ENCODE measurements around the gene PLEKHA5.
"Not testable (repeated sequence)": the region's sequence is repeated elsewhere in the genome, so short reads cannot be mapped to it uniquely, and the experiment has no call there.

PLEKHA5 gene

GRCh38 chr12:19167708-19168107 lies 38.2 kb downstream of the PLEKHA5 start:
- DNase-seq (ENCODE audit: low spot score) = no peak

DNA sequence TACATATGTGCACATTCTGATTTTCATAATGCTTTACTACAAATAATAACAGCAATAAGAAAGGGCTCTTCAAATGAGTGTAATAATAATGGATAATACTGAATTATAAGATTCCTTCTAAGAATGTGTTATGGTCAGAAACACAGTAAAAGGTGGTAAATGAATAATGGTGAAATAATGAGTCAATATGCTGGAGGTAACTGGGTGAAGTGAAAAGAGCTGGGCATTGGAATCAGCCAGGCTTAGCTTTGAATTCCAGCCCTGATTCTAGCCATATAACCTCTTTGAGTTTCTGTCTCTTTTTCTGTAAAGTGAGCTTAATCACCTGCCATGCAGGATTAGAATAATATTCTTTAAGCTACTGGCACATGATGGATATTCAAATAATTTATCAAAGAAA lies 39.1 kb downstream of the PLEKHA5 start:
- no peak for DNase-seq (ENCODE audit: low spot score)

DNA sequence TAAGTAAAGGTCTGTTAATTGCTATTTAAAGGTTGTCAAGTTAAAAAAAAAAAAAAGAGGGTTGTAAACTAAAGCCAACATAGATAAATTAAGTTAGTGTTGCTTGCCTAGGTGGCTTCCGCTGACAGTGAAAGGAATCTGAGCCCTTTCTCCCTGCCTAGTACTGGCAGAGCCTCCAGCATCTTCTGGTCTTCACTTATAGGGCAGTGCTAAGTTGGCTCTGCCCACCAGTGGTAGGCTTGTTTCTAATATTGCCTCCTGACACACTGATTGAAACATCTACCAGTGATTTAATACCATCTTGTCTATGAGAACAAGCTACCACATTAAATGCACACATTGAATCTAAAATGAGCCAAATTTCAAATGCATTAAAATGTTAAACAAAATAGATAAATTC lies 39.7 kb downstream of the PLEKHA5 start:
- no peak for DNase-seq (ENCODE audit: low spot score)

GRCh38 chr12:19170286-19170685 lies 40.8 kb downstream of the PLEKHA5 start:
- DNase-seq (ENCODE audit: low spot score) = not testable (repeated sequence)

DNA sequence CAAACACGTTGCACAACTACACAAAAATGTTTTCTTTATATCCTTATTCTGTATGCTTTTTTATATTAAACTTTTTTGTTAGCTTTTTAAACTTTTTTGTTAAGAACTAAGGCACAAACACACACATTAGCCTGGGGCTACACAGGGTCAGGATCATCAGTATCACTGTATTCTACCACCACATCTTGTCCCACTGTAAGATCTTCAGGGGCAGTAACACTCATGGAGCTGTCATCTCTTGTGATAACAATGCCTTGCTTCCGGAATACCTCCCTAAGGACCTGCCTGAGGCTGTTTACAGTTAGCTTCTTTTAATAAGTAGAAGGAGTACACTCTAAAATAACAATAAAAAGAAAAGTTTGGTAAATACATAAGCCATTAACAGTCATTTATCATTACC lies 42.2 kb downstream of the PLEKHA5 start:
- no peak for DNase-seq (ENCODE audit: low spot score)

GRCh38 chr12:19177754-19178153 lies 48.2 kb downstream of the PLEKHA5 start:
- no peak for DNase-seq (ENCODE audit: low spot score)

- no peak for DNase-seq (ENCODE audit: low spot score)
These were observed 50.5 kb downstream of the PLEKHA5 start for GRCh38 chr12:19179986-19180385.

DNA sequence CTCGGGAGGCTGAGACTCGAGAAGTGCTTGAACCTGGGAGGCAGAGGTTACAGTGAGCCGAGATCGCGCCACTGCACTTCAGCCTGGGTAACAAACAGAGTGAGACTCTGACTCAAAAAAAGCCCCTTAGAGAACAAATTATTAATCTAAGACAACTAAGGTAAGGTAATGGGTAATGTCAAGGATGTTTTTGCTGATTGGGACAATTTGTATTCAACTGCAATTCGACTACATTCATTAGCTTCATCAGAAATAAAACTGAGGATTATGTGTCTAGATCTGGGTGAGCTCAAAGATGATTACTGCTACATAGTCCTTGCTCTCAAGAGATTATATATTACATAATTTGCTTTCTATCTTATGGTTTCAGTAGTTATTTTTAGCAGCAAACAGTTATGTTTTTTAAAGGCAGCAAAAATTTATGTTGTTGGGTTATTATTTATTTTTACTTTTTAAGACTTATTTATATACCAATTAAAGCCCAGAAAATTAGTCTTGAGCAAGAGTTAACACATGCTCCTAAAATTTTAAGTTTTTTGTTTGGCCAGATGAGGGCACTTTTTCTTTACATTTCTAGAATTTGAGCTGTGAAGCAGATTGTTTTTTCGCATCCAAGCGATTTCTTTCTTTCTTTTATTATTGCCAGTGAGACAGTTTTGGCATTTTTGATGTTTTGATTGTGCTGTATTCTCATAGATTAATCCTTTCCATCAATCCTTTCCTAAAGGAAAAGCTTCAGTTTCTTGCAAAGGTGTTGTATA lies 52.3 kb downstream of the PLEKHA5 start:
- DNase-seq (ENCODE audit: low spot score) = peak; percentile 9

DNA sequence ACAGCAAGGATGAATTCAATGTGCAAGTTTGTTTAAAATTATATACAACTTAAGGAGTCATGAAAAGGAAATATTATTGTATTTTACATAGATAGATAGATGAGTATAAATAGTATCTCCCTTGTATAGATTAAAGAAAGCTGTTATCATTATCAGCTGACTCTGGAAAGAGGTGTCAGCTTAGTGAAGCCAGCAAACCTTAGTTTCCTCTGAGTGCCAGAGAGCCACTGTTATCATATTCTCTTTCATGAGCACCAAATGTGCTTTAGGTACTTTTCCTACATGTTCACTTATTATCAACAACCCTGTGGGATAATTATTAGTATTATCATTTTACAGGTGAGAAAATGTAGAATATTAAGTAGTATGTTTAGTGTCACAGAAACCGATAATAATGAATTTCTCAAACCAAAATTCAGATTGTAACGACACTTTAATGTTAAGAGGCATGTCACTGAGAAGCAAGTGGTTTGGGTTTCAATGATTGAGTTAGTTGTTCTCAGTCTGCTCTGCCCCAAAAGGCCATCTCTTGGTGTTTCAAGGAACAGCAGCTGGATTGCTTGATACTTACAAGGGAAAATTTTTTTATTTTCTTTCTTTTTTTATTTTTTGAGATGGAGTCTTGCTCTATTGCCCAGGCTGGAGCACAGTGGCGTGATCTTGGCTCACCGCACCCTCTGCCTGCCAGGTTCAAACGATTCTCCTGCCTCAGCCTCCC lies 53.7 kb downstream of the PLEKHA5 start:
- DNase-seq (ENCODE audit: low spot score) = no peak

DNA sequence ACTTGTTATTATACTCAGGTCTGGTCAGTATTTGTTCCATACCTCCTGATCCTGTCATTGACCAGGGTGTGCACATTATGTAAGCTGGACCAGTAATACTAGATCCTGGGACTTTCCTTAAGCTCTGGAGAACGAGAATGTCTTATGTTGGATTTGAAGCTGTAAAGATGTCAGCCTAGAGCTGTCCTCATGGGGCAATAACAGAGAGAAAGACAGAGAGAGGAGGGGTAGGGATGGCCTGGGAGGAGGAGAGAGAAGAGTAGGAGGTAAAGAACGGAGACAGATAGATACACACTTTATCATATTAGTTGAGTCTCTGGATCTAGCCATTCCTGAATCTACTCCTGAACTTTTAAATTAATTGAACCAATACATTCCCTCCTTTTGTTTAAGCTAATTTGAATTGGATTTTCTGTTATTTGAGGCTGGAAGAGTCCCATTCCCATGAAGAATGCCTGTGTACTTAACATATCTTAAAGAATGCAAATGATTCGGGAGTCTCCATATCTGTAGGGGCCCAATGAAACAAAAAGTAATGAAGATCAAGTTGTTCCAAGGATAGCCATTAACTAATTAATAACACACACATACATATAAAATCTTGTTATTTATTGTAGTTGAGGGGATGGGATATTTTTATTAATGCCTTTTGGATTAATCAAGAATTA lies 55.9 kb downstream of the PLEKHA5 start:
- DNase-seq (ENCODE audit: low spot score) = no peak

DNA sequence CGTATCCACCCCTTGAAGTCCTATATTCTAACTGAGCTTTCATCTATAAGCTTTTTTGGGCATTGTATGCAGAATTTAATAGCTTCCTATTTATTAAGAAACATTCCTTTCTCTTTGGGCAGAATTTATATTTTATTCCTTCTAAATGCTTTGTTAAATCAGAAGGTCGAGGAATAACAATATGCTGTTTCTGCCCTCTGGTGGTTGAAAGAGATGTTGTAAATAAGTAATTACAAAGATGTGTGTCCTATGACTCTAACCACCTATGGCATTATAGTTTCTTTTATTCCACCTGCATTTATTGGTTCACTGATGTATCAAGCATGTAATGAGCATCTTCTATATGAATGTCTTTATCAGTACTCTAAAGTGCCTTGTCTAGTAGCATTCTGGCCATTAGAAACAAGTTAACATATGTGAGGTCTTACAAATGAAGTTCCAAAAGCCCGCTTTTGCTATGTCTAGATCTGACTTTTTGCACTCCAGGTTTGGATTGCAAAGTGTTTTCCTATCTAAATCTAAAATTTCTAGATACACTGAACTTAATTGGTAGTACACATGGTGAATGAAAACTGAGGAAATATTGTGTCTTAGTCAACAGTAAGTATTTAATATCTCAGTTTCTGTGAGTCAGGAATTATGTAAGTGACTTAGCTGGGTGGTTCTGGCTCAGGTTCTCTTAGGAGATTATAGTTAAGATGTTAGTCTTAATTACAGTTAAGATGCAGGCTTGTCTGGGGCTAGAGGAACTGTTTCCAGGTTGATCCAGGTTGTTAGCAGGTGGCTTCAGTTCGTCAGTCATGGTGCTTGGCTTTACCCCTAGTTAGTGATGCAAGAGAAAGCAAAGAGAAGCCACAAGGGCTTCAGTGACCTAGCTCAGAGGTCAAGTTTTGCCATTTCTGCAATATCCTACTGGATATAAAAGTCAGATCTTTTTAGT lies 57.5 kb downstream of the PLEKHA5 start:
- DNase-seq (ENCODE audit: low spot score) = peak; percentile 42

- DNase-seq (ENCODE audit: low spot score) = no peak
These were observed 60.0 kb downstream of the PLEKHA5 start for GRCh38 chr12:19189522-19189921.

DNA sequence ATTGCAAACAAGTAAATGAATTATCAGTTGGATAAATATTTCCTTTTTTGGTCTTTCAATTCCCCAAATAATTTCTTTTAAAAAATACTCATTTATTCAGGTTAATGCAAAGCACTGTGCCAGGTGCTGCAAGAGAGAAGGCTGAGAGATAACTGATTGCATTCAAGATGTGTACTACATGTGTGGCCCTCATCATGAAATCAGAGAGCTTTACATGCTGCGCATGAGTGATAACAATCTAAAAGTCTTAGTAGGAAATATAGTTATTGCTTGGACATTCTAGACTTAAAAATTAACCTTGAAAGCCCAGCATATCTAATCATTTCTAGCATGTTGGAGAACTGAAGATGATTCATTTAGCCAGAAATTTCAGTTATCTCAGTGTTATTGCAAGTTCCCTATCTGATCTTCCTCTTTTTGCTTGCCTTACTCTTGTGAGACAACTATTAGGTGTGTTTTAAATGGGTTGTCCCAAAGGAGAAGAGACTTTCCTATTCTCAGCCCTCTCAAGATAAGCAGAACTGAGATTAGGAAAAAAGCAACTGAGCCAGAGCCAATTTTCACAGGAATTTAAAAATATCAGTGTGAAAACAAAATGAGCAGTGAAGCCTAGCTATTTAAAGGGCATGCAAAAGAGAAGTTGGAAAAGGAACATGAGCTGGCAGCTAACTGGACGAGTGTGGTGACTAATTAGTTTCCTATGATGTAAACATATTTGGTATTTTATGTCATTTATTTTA lies 60.9 kb downstream of the PLEKHA5 start:
- DNase-seq (ENCODE audit: low spot score) = no peak

DNA sequence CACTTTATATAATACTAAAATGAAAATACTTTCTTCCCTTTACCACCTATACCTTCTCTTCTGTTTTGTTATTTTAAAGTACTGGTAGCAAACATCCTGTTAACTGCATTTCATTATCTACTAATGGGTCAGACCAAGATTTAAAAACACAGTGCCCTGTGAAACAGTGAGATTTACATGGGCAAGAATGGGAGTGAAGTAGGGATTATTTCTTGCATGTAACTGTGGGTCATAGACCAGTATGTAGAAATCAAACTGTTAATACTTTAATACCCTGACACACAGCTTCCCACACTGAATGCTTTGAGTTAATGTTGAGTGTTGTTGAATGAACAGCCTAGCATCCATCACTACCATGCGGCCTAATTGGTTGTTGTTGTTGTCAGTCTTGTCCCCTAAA lies 61.6 kb downstream of the PLEKHA5 start:
- no peak for DNase-seq (ENCODE audit: low spot score)

- DNase-seq (ENCODE audit: low spot score) = no peak
These were observed 62.0 kb downstream of the PLEKHA5 start for GRCh38 chr12:19191563-19191962.

DNA sequence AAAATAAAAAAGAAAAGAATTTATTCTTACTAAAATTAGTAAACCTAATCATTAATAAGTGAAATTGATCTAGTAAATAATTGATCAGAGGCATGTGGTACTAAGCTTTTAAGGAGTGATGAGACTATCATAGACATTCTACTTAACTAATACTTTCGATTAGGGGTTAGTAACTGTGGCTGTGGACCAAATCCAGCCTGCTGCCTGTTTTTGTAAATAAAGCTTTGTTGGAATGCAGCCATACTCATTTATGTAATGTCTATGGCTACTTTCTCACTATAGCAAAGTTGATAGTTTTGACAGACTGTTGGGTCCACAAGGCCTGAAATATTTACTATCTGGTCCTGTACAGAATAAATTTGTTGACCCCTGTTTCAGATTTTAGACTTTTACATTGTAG lies 63.2 kb downstream of the PLEKHA5 start:
- DNase-seq (ENCODE audit: low spot score) = no peak

GRCh38 chr12:19194963-19195362 lies 65.4 kb downstream of the PLEKHA5 start:
- DNase-seq (ENCODE audit: low spot score) = no peak

DNA sequence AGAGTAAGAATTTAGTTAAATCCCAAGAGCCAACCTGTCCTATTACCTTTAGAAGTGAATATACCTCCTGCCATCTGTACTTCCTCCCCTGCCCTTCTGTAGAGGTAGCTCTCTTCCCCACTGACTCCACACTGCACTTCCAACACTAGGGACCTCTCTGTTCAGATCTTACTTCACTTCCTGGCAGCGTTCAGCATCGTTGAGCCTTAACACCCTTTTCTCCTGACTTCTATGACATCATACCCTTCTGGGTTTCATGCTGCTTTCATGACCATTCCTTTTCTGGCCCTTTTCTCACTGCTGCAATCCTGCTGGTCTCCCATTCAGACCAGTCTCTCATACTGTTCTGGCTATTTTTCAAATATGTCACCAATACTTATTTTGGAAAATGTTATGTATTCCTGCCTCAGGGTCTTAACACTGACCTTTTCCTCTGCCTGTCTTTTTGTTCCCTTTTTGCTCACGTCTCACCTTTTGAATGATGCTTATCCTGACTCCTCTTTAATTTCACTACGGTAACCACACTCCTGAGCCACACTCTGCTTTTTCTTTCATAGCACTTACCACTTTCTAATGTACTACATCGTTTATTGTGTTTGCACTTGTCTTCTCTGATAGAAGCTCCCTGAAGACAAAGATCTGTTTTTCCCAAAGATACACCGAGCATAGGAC lies 67.6 kb downstream of the PLEKHA5 start:
- DNase-seq (ENCODE audit: low spot score) = no peak

- DNase-seq (ENCODE audit: low spot score) = peak; percentile 86
These were observed 68.7 kb downstream of the PLEKHA5 start for GRCh38 chr12:19198272-19198671.

DNA sequence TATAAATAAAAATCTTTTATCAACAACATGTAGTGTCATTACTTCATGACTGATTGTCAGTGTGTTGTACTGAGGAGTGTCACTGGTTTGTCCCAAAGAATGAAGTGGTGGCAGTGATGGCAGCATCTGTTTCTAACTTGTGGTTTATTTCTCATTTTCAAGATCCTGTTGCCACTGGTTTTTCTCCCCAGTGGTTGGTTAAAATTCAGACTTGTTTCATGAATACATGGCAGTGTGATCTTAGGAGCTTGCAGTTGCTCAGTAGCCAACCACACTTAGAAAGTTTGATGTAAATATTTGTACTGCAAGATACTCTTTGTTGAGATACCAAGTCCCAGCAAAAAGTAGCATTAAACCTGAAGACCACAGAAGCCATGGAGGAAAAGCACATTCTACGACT lies 69.8 kb downstream of the PLEKHA5 start:
- DNase-seq (ENCODE audit: low spot score) = no peak

DNA sequence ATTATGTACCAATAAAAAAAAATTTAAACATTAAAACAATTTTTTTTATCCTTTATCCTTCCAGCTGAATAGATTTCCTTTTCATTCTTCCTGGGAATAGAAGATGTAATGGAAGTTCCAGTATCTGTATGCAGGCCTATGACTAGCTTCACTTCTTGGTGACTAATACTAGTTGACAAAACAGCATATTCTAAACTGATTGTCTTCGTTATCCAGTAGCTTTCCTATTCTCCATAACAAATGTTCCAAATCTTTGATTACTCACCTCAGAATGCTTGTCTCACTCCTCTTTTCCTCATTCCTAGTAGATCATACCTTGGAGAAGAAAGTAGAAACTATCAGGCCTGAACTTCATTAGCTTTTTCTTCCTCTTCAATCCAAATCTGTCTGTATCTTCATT lies 70.7 kb downstream of the PLEKHA5 start:
- DNase-seq (ENCODE audit: low spot score) = no peak

All from COLO829 (cell line).